Stimulated activated CD8-positive, alpha-beta memory T cell treated with anti-CD3 and anti-CD28 coated beads, Interleukin-4, amount 100 ng/mL, for 1 hour (primary cell): ENCODE results near the gene CCDC192.

Source experiments
- DNase-seq, 2 donors: peaks; one replicate each; pipeline ENCODE4 v3.0.0-alpha.2; 2020; ENCODE audit warnings: low read depth in 2 of 2, low spot score in 1 of 2

Gene CCDC192

GRCh38 chr5:127916885-127917573 lies 213.8 kb downstream of the CCDC192 start:
- no peak for DNase-seq

GRCh38 chr5:127919006-127919796 lies 216.0 kb downstream of the CCDC192 start:
- DNase-seq: no peak

GRCh38 chr5:127919818-127920217 lies 216.6 kb downstream of the CCDC192 start:
- DNase-seq: no peak

GRCh38 chr5:127920936-127921335 lies 217.7 kb downstream of the CCDC192 start:
- no peak for DNase-seq

GRCh38 chr5:127922603-127923002 lies 219.4 kb downstream of the CCDC192 start:
- no peak for DNase-seq

GRCh38 chr5:127923804-127924570 lies 220.8 kb downstream of the CCDC192 start:
- DNase-seq: no peak

GRCh38 chr5:127924606-127925005 lies 221.4 kb downstream of the CCDC192 start:
- DNase-seq: no peak

GRCh38 chr5:127925916-127926315 lies 222.7 kb downstream of the CCDC192 start:
- no peak for DNase-seq

- no peak for DNase-seq
These were observed 223.8 kb downstream of the CCDC192 start for GRCh38 chr5:127926974-127927373.

GRCh38 chr5:127928053-127928452 lies 224.9 kb downstream of the CCDC192 start:
- no peak for DNase-seq

GRCh38 chr5:127930311-127930710 lies 227.1 kb downstream of the CCDC192 start:
- DNase-seq: no peak

GRCh38 chr5:127931396-127931795 lies 228.2 kb downstream of the CCDC192 start:
- no peak for DNase-seq

GRCh38 chr5:127933348-127933747 lies 230.2 kb downstream of the CCDC192 start:
- no peak for DNase-seq

GRCh38 chr5:127934791-127935256 lies 231.6 kb downstream of the CCDC192 start:
- DNase-seq: no peak

GRCh38 chr5:127935398-127935797 lies 232.2 kb downstream of the CCDC192 start:
- DNase-seq: no peak

GRCh38 chr5:127936439-127936972 lies 233.3 kb downstream of the CCDC192 start:
- DNase-seq: no peak

GRCh38 chr5:127938746-127939145 lies 235.6 kb downstream of the CCDC192 start:
- no peak for DNase-seq

GRCh38 chr5:127940854-127941253 lies 237.7 kb downstream of the CCDC192 start:
- no peak for DNase-seq

GRCh38 chr5:127941646-127942045 lies 238.5 kb downstream of the CCDC192 start:
- no peak for DNase-seq

GRCh38 chr5:127942246-127943060 lies 239.3 kb downstream of the CCDC192 start:
- no peak for DNase-seq

GRCh38 chr5:127943061-127943371 lies 239.8 kb downstream of the CCDC192 start:
- DNase-seq: no peak
